ENCODE measurements around the gene PIK3C2G. TPM values are rescaled to one million over a fixed set of nuclear protein-coding genes. Genes with fewer than 3 reads are reported as not detected.

The PIK3C2G gene
- total RNA-seq, 1 experiment from 2014 or later: not detected

- Histone ChIP-seq H2AFZ (ENCODE audit: low read depth, low read length, poor library complexity, severe bottlenecking) (no peak overlapping the region), H3K4me2 (ENCODE audit: low read length) (no peak overlapping the region), H3K9me2 (ENCODE audit: insufficient read depth) (no peaks in the 10 kb centered on the region), H3K27me3 (ENCODE audit: insufficient read depth, low read length) (no peaks in the 10 kb centered on the region; the same call in 1 of the 2 replicates), H3K4me3 (replicated peaks in 1 of 2; ENCODE audit: low read depth in 1 of 2, low read length in 2 of 2) (no peak overlapping the region), H3K4me1 (ENCODE audit: control insufficient read depth in 1 of 2, insufficient read depth in 2 of 2, low read length in 2 of 2) (no peaks in the 10 kb centered on the region), H3K27ac (ENCODE audit: low read depth, low read length) (no peak overlapping the region), H3K36me3 (ENCODE audit: control insufficient read depth in 1 of 2, insufficient read depth in 2 of 2, low read length in 2 of 2) (no peaks in the 10 kb centered on the region), H3K9me3 (ENCODE audit: control insufficient read depth in 1 of 2, insufficient read depth in 1 of 2, low read depth in 1 of 2, low read length in 2 of 2) (no peaks in the 10 kb centered on the region), H3K79me2 (ENCODE audit: insufficient read depth, low read length) (no peaks in the 10 kb centered on the region), H3K9ac (ENCODE audit: low read length) (no peak overlapping the region), H4K20me1 (ENCODE audit: insufficient read depth) (no peaks in the 10 kb centered on the region)
- no peak for TF ChIP-seq ZBTB33 (IDR thresholded peaks at IDR 0.05; ENCODE audit: extremely low read depth, insufficient replicate concordance, low read length)
- no peak for TF ChIP-seq JUND (IDR thresholded peaks at IDR 0.05)
- TF ChIP-seq ZNF274 (IDR thresholded peaks at IDR 0.05; ENCODE audit: low read depth, low read length): no peak
- no peak for TF ChIP-seq SRF (IDR thresholded peaks at IDR 0.05; ENCODE audit: low read depth)
- no peak for TF ChIP-seq EZH2 (IDR thresholded peaks at IDR 0.05)
- no peak for TF ChIP-seq SP1 (IDR thresholded peaks at IDR 0.05; ENCODE audit: low read depth)
- no peak for TF ChIP-seq YY1 (IDR thresholded peaks at IDR 0.05; ENCODE audit: extremely low read depth, insufficient replicate concordance, low read depth, low read length)
- no peak for TF ChIP-seq ATF3 (IDR thresholded peaks at IDR 0.05)
- no peak for TF ChIP-seq TCF7L2 (IDR thresholded peaks at IDR 0.05; ENCODE audit: borderline replicate concordance, extremely low read depth, insufficient read depth, insufficient read length)
- no peak for TF ChIP-seq EGR1 (IDR thresholded peaks at IDR 0.05; ENCODE audit: low read depth)
- ATAC-seq (no peak), DNase-seq (ENCODE audit: low read depth, low spot score) (no peak)
- ChIA-PET RAD21 (ENCODE audit: low non-redundant PET in 1 of 2, low total read pairs in 2 of 2, uncharacterized antibody in 2 of 2, unreplicated experiment in 2 of 2) (no interaction called here), CTCF (no interaction called here), POLR2A (no interaction called here)
- intact Hi-C loops (cut with micrococcal nuclease): no loop called here
- no TSS peak for BruUV-seq (replicated peaks)
Measured at GRCh38 chr12:18479256-18479655, 217.9 kb downstream of the PIK3C2G start.

Measured in HCT116 (cell line).